GM12891 (cell line): ENCODE data around the gene CSAD.

Experiments
- DNase-seq: peaks from one replicate; pipeline ENCODE4 v3.0.0; 2011; ENCODE audit warnings: low spot score; ENCODE audit not compliant: insufficient read length
- FAIRE-seq: peaks from 2 replicates; lab custom pipeline; 2011; peaks lifted over from hg19 to GRCh38; lab: Jason Lieb, UNC
- PAX5 ChIP-seq: IDR thresholded peaks from 2 replicates; pipeline ENCODE4 v1.6.1; 2011; ENCODE audit warnings: low read length, moderate library complexity, mild to moderate bottlenecking; ENCODE audit not compliant: insufficient read depth, severe bottlenecking
- POLR2A ChIP-seq: IDR thresholded peaks from 2 replicates; pipeline ENCODE4 v1.6.1; 2011; ENCODE audit warnings: low read depth, low read length, control low read depth
- POLR2AphosphoS5 ChIP-seq: IDR thresholded peaks from 2 replicates; pipeline ENCODE4 v1.6.1; 2011; ENCODE audit warnings: low read depth, low read length, control low read depth
- POU2F2 ChIP-seq: IDR thresholded peaks from 2 replicates; pipeline ENCODE4 v1.6.1; 2011; ENCODE audit warnings: low read depth, mild to moderate bottlenecking, control low read depth, low read length, moderate library complexity
- SPI1 ChIP-seq: IDR thresholded peaks from 2 replicates; pipeline ENCODE4 v1.6.1; 2011; ENCODE audit warnings: low read depth, low read length, control low read depth
- TAF1 ChIP-seq: IDR thresholded peaks from 2 replicates; pipeline ENCODE4 v1.6.1; 2011; ENCODE audit warnings: low read depth, low read length, control low read depth

CSAD gene

DNA sequence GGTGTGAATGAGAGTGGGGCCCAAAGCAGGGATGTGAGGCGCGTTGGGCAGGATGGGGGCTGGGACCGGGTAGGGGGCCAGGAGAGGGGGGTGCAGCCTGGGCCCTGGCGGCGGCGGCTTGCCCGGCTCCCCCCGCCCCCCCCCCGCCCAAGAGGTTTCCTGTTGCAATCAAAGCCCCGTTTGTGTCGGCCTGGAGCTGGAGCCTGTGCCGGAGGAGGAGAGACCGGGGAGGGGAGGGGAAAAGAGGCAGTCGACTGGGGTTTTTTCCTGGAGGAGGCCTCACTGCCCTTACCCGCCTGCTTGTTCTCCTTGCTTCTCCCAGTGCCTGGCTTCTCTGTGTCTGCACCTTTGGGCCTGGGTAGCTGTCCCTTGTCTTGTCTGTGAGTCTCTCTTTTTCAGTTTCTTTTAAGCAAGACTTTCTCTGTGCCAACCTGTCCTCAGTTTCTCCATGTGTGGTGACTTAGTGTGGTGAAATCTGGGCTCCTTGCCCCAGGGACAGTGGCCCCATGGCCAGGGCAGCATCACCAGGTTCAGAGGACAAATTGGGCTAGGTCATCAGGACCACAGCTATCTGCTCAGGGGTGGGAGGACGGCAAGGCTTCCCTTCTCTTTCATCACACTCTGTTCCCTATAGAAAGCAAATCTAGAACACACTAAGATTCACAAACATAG, 42.8 kb upstream of the CSAD start:
- TF ChIP-seq PAX5, result no peak
- TF ChIP-seq POLR2A, result no peak
- no peak for TF ChIP-seq SPI1
- TF ChIP-seq TAF1, result no peak
- no peak for TF ChIP-seq POU2F2
- no peak for TF ChIP-seq POLR2AphosphoS5
- DNase-seq (no peak), FAIRE-seq (no peak)

DNA sequence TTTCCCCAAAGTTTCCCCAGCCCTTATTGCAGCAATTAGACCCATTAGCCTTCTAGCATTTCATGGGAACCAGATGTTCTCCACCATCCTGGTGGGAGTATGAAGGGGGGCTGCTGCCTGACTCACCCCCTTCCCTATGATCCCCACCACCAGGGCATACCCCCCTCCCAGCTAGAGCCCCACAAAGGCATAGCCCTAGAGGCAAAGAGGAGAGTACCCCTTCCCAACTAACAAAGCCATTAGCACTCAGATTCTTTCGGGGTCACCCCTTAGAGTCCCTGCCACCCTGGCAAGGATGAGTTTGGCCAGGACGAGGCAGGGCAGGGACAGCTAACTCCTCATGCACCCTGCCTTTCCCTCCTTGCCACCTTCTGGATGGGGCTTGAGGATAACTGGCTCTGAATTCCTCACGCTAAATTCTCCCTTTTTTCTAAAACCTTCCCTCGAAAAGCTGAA, 42.1 kb upstream of the CSAD start:
- no peak for FAIRE-seq
- TF ChIP-seq POLR2AphosphoS5, result no peak
- DNase-seq, result no peak

DNA sequence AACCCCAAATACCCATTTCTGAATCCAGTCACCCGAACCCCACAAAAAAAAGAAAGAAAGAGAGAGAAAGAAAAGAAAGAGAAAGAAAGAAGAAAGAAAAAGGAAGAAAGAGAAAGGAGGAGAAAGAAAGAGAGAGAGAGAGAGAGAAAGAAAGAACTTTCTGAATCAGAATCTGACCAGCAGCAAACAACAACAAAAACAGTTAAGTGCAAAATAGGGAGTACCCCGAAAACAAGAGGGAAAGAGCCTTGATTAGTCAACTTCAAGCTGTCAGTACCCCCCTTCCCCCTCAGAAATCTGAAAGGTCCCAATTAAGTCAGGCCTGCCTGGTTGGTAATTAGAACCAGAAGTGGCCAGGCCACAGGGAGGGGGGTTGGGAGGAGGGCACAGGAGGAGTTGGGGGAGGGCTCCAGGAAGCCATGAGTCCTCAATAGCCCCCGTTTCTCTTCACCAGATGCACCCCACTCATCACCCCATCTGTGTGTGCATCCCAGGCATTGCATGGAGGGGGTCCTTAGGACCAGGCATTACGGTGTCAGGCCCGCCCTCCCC, 41.5 kb upstream of the CSAD start:
- FAIRE-seq, result no peak
- no peak for TF ChIP-seq POU2F2
- TF ChIP-seq SPI1, result no peak
- TF ChIP-seq TAF1, result no peak
- TF ChIP-seq PAX5, result no peak
- TF ChIP-seq POLR2AphosphoS5, result no peak
- no peak for DNase-seq

DNA sequence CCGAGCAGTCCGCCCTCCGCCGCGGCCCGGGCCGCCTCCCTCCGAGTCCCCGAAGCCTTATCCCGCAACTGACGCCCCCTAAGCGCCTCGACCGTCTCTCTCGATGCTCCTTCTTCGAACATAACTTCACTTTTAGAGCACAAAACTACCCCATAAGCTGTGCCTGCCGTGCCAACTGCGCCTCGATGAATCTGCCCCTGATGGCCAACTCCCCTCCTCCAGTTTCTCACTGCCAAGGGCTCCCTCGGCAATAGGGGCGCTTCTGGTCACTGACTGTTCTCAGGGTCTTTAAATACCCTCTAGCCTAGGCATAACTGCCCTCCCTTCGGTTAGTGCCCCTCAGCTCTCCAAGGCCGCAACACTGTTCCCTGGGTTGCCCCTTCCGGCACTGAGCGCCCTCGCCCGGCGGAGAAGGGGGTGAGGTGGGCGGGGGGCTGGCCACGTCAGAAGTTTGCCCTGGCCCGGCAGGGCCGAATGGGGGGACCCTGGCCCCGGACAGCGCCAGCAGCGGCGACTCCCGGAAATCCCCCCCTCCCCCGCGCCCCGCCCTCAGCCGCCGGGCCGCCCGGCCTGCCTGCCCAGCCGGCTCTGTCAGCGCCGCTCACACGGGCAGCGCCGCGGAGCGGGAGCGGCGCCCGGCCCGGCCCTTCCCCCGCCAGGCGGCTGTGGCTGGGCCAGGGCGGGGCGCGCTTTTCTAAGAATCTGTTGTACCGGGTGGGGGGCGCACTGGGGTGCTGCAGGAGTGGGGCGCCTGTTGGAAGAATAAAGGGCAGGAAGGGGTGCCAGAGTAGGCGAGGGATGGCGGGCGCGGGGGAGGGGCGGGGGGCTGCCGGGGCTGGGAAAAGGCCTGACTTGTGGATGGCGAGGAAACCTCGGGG, 40.7 kb upstream of the CSAD start:
- peak; percentile 33 for FAIRE-seq
- DNase-seq, result peak; percentile 57
- TF ChIP-seq SPI1 (no peak), POLR2A (no peak; the same call in 1 of the 2 replicates), TAF1 (no peak), POLR2AphosphoS5 (0 out of 2 replicates have a peak, but pooled peaks have one; percentile 38), POU2F2 (no peak), PAX5 (no peak)

DNA sequence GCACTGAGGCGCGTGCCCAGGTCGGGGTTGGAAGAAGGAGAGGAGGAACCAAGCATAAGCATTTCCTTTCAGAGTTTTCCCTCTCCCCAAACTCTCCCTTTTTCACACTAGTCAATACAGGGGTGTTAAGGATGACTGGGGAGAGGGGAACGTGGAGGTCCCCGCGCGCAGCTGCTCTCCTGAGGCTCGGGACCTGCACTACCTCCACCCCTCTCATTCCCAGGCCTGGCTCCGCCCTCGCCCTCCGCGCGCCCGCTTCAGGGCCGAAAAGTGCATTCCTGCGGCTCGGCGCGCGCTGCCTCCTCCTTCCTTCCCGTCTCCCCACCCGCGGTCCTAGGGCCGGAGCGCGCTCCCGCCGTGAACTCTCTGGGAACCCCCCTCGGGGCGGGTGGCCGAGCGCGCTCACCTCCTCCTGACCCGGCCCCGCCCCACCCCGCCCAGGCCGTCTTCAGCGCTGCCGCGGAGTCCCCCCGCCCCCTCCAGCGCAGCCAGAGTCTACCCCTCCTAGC, 40.0 kb upstream of the CSAD start:
- FAIRE-seq, result no peak
- peak; percentile 93 for DNase-seq
- TF ChIP-seq SPI1, result no peak
- no peak for TF ChIP-seq POLR2A
- no peak for TF ChIP-seq PAX5
- TF ChIP-seq POU2F2, result no peak
- TF ChIP-seq TAF1, result no peak
- TF ChIP-seq POLR2AphosphoS5, result no peak

GRCh38 chr12:53219956-53220693, 39.4 kb upstream of the CSAD start:
- FAIRE-seq (peak; percentile 90), DNase-seq (peak; percentile 83)
- TF ChIP-seq POLR2A (no peak), PAX5 (no peak), POU2F2 (no peak; the same call in none of the 2 replicates), SPI1 (no peak), TAF1 (no peak), POLR2AphosphoS5 (no peak)

- DNase-seq, result peak; percentile 60
- FAIRE-seq, result peak; percentile 80
- TF ChIP-seq POLR2A (no peak), TAF1 (no peak), SPI1 (no peak), PAX5 (no peak), POU2F2 (no peak)
Observed at GRCh38 chr12:53219292-53219955, 38.7 kb upstream of the CSAD start.

- FAIRE-seq, result no peak
- no peak for DNase-seq
- TF ChIP-seq POU2F2, result no peak
- no peak for TF ChIP-seq PAX5
- no peak for TF ChIP-seq SPI1
- no peak for TF ChIP-seq TAF1
- no peak for TF ChIP-seq POLR2A
- TF ChIP-seq POLR2AphosphoS5, result no peak
Observed at GRCh38 chr12:53218551-53219291, 38.0 kb upstream of the CSAD start.
